Measurements from ENCODE around the gene ITGA4. TPM values are rescaled to one million over a fixed set of nuclear protein-coding genes. Genes with fewer than 3 reads are reported as not detected.

The ITGA4 gene
- total RNA-seq, 1 donor from 2014 or later: 5.7 TPM

GRCh38 chr2:181499231-181499630 lies 42.0 kb downstream of the ITGA4 start:
- no peak overlapping the region for H3K27ac Mint-ChIP-seq (ENCODE audit: unreplicated experiment)
- DNase-seq (ENCODE audit: extremely low spot score, unreplicated experiment): no peak
- no peaks in the 10 kb centered on the region for H3K27me3 Mint-ChIP-seq (ENCODE audit: unreplicated experiment)
- peaks cover 2% of the 10 kb centered on the region for H3K36me3 Mint-ChIP-seq (ENCODE audit: unreplicated experiment)
- no peak for TF ChIP-seq CTCF (IDR thresholded peaks at IDR 0.05)
- H3K4me1 Mint-ChIP-seq (ENCODE audit: unreplicated experiment): no peaks in the 10 kb centered on the region
- no peak overlapping the region for H3K4me3 Mint-ChIP-seq (ENCODE audit: unreplicated experiment)
- no peaks in the 10 kb centered on the region for H3K9me3 Mint-ChIP-seq (ENCODE audit: unreplicated experiment)

GRCh38 chr2:181500201-181500600 lies 43.0 kb downstream of the ITGA4 start:
- no peak overlapping the region for H3K27ac Mint-ChIP-seq (ENCODE audit: unreplicated experiment)

GRCh38 chr2:181515719-181516118 lies 58.5 kb downstream of the ITGA4 start:
- H3K4me1 Mint-ChIP-seq (ENCODE audit: unreplicated experiment): no peaks in the 10 kb centered on the region
- no peak for TF ChIP-seq CTCF (IDR thresholded peaks at IDR 0.05)
- H3K27ac Mint-ChIP-seq (ENCODE audit: unreplicated experiment): no peak overlapping the region
- peaks cover 4% of the 10 kb centered on the region for H3K36me3 Mint-ChIP-seq (ENCODE audit: unreplicated experiment)
- no peaks in the 10 kb centered on the region for H3K9me3 Mint-ChIP-seq (ENCODE audit: unreplicated experiment)
- no peaks in the 10 kb centered on the region for H3K27me3 Mint-ChIP-seq (ENCODE audit: unreplicated experiment)
- no peak overlapping the region for H3K4me3 Mint-ChIP-seq (ENCODE audit: unreplicated experiment)
- DNase-seq (ENCODE audit: extremely low spot score, unreplicated experiment): no peak

More at GRCh38 chr2:181500201-181500600, 43.0 kb downstream of the ITGA4 start:
- Mint-ChIP-seq H3K36me3 (ENCODE audit: unreplicated experiment) (peaks cover 2% of the 10 kb centered on the region), H3K4me1 (ENCODE audit: unreplicated experiment) (no peaks in the 10 kb centered on the region), H3K27me3 (ENCODE audit: unreplicated experiment) (no peaks in the 10 kb centered on the region), H3K9me3 (ENCODE audit: unreplicated experiment) (no peaks in the 10 kb centered on the region), H3K4me3 (ENCODE audit: unreplicated experiment) (no peak overlapping the region)
- no peak for TF ChIP-seq CTCF (IDR thresholded peaks at IDR 0.05)
- DNase-seq (ENCODE audit: extremely low spot score, unreplicated experiment): no peak

GRCh38 chr2:181516992-181517391 lies 59.8 kb downstream of the ITGA4 start:
- TF ChIP-seq CTCF (IDR thresholded peaks at IDR 0.05): no peak
- Mint-ChIP-seq H3K36me3 (ENCODE audit: unreplicated experiment) (peaks cover 4% of the 10 kb centered on the region), H3K4me3 (ENCODE audit: unreplicated experiment) (no peak overlapping the region), H3K4me1 (ENCODE audit: unreplicated experiment) (no peaks in the 10 kb centered on the region), H3K27ac (ENCODE audit: unreplicated experiment) (no peak overlapping the region), H3K9me3 (ENCODE audit: unreplicated experiment) (no peaks in the 10 kb centered on the region), H3K27me3 (ENCODE audit: unreplicated experiment) (no peaks in the 10 kb centered on the region)
- no peak for DNase-seq (ENCODE audit: extremely low spot score, unreplicated experiment)

- no peaks in the 10 kb centered on the region for H3K4me1 Mint-ChIP-seq (ENCODE audit: unreplicated experiment)
- no peak for DNase-seq (ENCODE audit: extremely low spot score, unreplicated experiment)
- H3K27ac Mint-ChIP-seq (ENCODE audit: unreplicated experiment): no peak overlapping the region
Measured at GRCh38 chr2:181517685-181518301, 60.6 kb downstream of the ITGA4 start.

More at GRCh38 chr2:181517685-181518301, 60.6 kb downstream of the ITGA4 start:
- Mint-ChIP-seq H3K9me3 (ENCODE audit: unreplicated experiment) (no peaks in the 10 kb centered on the region), H3K4me3 (ENCODE audit: unreplicated experiment) (no peak overlapping the region), H3K36me3 (ENCODE audit: unreplicated experiment) (peaks cover 2% of the 10 kb centered on the region), H3K27me3 (ENCODE audit: unreplicated experiment) (no peaks in the 10 kb centered on the region)
- no peak for TF ChIP-seq CTCF (IDR thresholded peaks at IDR 0.05)

All from osteocyte (in vitro differentiated cells).